ENCODE measurements around the gene ACOT2.
"Not testable (repeated sequence)": the region's sequence is repeated elsewhere in the genome, so short reads cannot be mapped to it uniquely, and the experiment has no call there.

ACOT2 gene, protein sequence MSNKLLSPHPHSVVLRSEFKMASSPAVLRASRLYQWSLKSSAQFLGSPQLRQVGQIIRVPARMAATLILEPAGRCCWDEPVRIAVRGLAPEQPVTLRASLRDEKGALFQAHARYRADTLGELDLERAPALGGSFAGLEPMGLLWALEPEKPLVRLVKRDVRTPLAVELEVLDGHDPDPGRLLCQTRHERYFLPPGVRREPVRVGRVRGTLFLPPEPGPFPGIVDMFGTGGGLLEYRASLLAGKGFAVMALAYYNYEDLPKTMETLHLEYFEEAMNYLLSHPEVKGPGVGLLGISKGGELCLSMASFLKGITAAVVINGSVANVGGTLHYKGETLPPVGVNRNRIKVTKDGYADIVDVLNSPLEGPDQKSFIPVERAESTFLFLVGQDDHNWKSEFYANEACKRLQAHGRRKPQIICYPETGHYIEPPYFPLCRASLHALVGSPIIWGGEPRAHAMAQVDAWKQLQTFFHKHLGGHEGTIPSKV

DNA sequence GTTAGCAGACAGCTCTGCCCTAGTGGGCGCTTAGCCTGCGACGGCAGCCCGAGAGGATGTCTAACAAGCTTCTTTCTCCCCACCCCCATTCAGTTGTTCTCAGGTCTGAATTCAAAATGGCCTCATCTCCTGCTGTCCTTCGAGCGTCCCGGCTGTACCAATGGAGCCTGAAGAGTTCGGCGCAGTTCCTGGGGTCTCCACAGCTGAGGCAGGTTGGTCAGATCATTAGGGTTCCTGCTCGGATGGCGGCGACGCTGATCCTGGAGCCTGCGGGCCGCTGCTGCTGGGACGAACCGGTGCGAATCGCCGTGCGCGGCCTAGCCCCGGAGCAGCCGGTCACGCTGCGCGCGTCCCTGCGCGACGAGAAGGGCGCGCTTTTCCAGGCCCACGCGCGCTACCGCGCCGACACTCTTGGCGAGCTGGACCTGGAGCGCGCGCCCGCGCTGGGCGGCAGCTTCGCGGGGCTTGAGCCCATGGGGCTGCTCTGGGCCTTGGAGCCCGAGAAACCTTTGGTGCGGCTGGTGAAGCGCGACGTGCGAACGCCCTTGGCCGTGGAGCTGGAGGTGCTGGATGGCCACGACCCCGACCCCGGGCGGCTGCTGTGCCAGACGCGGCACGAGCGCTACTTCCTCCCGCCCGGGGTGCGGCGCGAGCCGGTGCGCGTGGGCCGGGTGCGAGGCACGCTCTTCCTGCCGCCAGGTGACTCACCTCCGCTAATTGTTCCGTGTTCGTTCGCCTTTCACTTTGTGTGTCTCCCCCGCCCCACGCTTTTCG is at the start of gene ACOT2:
TSS of gene ACOT2 (plus strand) at position 29 of the 774 bp plus-strand sequence. CDS start at position 57, 28 bp downstream.
- Histone ChIP-seq H3K27ac (ENCODE audit: low read depth, low read length) (peak within 1 kb of the TSS; percentile 95), H3K9ac (ENCODE audit: low read length in 5 of 5) (peak within 1 kb of the TSS; percentile 59 to 84 (median 71)), H3K4me3 (ENCODE audit: low read depth in 1 of 5, low read length in 5 of 5) (peak within 1 kb of the TSS; percentile 50 to 91 (median 82)), H3K4me1 (ENCODE audit: control insufficient read depth in 5 of 5, insufficient read depth in 5 of 5, low read length in 5 of 5) (peaks cover 2 to 47% (median 35%) of the 10 kb centered on the region in 5 donors)
- H3K9me3 ChIP-seq (ENCODE audit: control insufficient read depth in 5 of 5, low read length in 5 of 5); H3K27me3 ChIP-seq (ENCODE audit: control insufficient read depth in 5 of 5, insufficient read depth in 4 of 5, low read length in 5 of 5); H3K36me3 ChIP-seq (ENCODE audit: control insufficient read depth in 5 of 5, insufficient read depth in 5 of 5, low read length in 5 of 5): not testable (repeated sequence)

DNA sequence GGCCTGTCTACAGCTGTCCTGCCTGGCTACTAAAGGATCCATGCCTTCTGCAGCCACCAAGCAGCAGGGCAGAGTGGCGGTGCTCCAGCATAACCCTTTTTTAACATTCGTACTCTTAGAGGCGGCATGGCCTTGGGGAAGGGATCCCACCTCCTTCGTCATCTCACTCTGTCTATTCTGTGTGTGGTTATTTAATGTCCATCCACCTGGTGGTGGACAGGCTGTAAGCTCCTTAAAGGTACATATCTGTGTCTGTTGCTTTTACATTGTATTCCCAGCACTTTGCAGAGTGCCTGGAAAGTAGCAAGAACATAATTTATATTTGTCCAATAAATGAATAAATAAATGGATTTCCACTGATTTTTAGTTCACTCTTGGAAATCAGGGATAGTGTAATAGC is 47.8 kb upstream of the ACOT2 start:
- Histone ChIP-seq H3K27me3 (ENCODE audit: control insufficient read depth in 5 of 5, insufficient read depth in 4 of 5, low read length in 5 of 5) (no peaks in the 10 kb centered on the region), H3K27ac (ENCODE audit: low read depth, low read length) (no peak overlapping the region), H3K4me1 (ENCODE audit: control insufficient read depth in 5 of 5, insufficient read depth in 5 of 5, low read length in 5 of 5) (peaks cover 0 to 14% (median 8%) of the 10 kb centered on the region in 5 donors), H3K9me3 (ENCODE audit: control insufficient read depth in 5 of 5, low read length in 5 of 5) (no peaks in the 10 kb centered on the region), H3K36me3 (ENCODE audit: control insufficient read depth in 5 of 5, insufficient read depth in 5 of 5, low read length in 5 of 5) (peaks cover 0 to 3% (median 0%) of the 10 kb centered on the region in 5 donors), H3K9ac (ENCODE audit: low read length in 5 of 5) (no peak overlapping the region), H3K4me3 (ENCODE audit: low read depth in 1 of 5, low read length in 5 of 5) (no peak overlapping the region)

DNA sequence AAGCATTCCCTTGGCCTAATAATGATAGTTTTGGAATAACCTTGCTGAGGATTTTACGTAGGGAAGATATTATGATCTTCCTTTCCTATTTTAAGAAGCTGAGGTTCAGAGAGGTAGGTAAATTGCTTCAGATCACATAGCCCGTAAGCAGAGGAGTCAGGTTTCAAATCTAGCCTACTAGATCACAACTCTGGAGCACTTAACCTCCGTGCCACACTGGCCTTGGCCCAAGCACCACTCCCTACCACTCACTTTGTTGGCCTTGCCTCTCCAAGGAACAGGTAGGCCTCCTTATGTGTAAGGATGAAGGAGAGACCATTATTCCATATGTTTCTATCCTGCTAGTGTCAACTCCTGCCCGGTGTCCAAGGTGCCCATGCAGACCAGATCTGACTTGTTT is 44.5 kb upstream of the ACOT2 start:
- H3K9ac ChIP-seq (ENCODE audit: low read length in 5 of 5) = no peak overlapping the region
- H3K4me1 ChIP-seq (ENCODE audit: control insufficient read depth in 5 of 5, insufficient read depth in 5 of 5, low read length in 5 of 5) = peaks cover 0 to 12% (median 8%) of the 10 kb centered on the region in 5 donors
- H3K4me3 ChIP-seq (ENCODE audit: low read depth in 1 of 5, low read length in 5 of 5) = no peak overlapping the region
- peaks cover 0 to 3% (median 0%) of the 10 kb centered on the region in 5 donors for H3K9me3 ChIP-seq (ENCODE audit: control insufficient read depth in 5 of 5, low read length in 5 of 5)
- H3K27me3 ChIP-seq (ENCODE audit: control insufficient read depth in 5 of 5, insufficient read depth in 4 of 5, low read length in 5 of 5) = no peaks in the 10 kb centered on the region
- no peak overlapping the region for H3K27ac ChIP-seq (ENCODE audit: low read depth, low read length)
- H3K36me3 ChIP-seq (ENCODE audit: control insufficient read depth in 5 of 5, insufficient read depth in 5 of 5, low read length in 5 of 5) = peaks cover 0 to 3% (median 0%) of the 10 kb centered on the region in 5 donors

DNA sequence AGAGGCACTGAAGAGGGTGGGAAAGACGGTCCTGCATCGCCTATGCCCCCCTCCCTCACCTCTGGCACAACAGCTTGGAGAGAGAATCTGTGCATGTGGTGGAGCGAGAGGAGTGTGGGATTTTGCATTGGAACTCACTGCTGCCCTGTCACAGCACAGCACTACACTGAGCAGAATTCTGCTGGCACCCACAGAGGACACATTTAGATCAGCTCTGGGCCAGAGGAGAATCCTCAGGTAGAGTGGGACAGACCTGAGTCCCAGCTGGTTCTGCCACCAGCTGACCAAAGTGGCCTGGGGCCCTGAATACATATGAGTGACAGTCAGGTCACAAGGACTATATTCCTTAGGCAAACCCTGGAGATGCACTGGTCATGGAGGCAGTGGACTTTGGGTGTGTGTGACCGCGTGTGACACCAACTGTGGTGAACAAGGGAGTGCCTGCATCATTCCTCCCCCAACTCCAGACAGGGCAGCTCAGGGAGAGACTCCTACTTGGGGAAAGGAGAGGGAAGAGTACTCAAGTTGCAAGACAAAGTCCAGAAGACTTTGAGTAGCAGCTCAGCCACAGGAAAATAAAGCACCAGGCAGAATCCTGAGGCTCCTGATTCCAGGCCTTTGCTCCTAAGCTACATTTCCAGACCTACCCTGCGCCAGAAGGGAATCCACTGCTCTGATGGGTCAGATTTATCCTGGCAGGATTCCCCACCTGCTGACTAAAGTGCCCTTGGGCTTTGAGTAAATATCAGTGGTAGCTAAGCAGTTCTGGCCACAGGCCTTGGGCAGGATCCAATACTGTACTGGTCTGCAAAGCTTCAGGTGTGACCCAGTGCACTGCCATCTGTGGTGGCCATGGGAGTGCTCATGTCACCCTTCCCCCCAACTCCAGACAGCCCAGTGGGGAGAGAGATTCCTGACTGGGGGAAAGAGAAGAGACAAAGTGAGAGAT is 42.7 kb upstream of the ACOT2 start:
- Histone ChIP-seq H3K36me3 (ENCODE audit: control insufficient read depth in 5 of 5, insufficient read depth in 5 of 5, low read length in 5 of 5) (peaks cover 0 to 3% (median 0%) of the 10 kb centered on the region in 5 donors), H3K9ac (ENCODE audit: low read length in 5 of 5) (no peak overlapping the region), H3K27me3 (ENCODE audit: control insufficient read depth in 5 of 5, insufficient read depth in 4 of 5, low read length in 5 of 5) (no peaks in the 10 kb centered on the region), H3K4me1 (ENCODE audit: control insufficient read depth in 5 of 5, insufficient read depth in 5 of 5, low read length in 5 of 5) (peaks cover 0 to under 1% (median 0%) of the 10 kb centered on the region in 5 donors), H3K9me3 (ENCODE audit: control insufficient read depth in 5 of 5, low read length in 5 of 5) (peaks cover 0 to 3% (median 0%) of the 10 kb centered on the region in 5 donors), H3K4me3 (ENCODE audit: low read depth in 1 of 5, low read length in 5 of 5) (no peak overlapping the region), H3K27ac (ENCODE audit: low read depth, low read length) (no peak overlapping the region)

DNA sequence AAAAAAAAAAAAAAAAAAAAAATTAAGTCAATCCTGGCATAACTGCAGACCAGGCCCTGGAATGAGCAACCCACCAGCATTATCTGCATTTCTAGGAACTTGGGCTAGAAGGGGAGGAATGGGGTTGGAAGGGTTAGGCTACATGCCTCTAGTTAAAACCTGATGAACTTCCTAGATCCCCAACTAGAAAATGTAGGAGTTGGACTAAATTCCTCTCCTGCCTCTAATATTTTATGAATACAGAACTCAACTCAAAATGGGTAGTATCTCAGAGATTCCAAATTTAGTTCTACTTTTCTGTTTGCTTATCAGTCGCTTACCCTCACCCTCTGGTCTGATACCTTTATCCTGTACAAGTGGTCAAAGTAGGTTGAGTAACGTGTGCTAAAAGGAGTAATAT is 39.7 kb upstream of the ACOT2 start:
- not testable (repeated sequence) for H3K9ac ChIP-seq (ENCODE audit: low read length in 5 of 5); H3K36me3 ChIP-seq (ENCODE audit: control insufficient read depth in 5 of 5, insufficient read depth in 5 of 5, low read length in 5 of 5); H3K27me3 ChIP-seq (ENCODE audit: control insufficient read depth in 5 of 5, insufficient read depth in 4 of 5, low read length in 5 of 5); H3K27ac ChIP-seq (ENCODE audit: low read depth, low read length); H3K4me3 ChIP-seq (ENCODE audit: low read depth in 1 of 5, low read length in 5 of 5); H3K4me1 ChIP-seq (ENCODE audit: control insufficient read depth in 5 of 5, insufficient read depth in 5 of 5, low read length in 5 of 5); H3K9me3 ChIP-seq (ENCODE audit: control insufficient read depth in 5 of 5, low read length in 5 of 5)

DNA sequence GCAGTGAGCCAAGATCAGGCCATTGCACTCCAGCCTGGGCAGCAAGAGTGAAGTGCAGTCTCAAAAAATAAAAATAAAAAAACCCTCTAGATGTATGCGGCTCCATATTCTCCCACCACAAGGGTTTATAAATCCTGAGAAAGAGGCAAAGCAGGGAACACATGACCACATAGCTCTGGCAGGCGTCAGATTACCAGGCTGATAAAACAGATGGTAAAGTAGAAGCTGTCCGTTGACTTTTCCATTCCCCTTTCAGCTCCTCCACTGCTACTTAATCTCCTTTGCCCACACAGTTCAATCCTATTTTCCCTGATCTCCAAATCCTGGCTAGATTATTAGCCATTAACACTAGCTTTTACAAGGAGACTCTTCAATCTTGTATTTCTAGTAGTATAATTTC is 37.0 kb upstream of the ACOT2 start:
- H3K27ac ChIP-seq (ENCODE audit: low read depth, low read length); H3K9me3 ChIP-seq (ENCODE audit: control insufficient read depth in 5 of 5, low read length in 5 of 5); H3K4me1 ChIP-seq (ENCODE audit: control insufficient read depth in 5 of 5, insufficient read depth in 5 of 5, low read length in 5 of 5); H3K9ac ChIP-seq (ENCODE audit: low read length in 5 of 5); H3K4me3 ChIP-seq (ENCODE audit: low read depth in 1 of 5, low read length in 5 of 5); H3K27me3 ChIP-seq (ENCODE audit: control insufficient read depth in 5 of 5, insufficient read depth in 4 of 5, low read length in 5 of 5); H3K36me3 ChIP-seq (ENCODE audit: control insufficient read depth in 5 of 5, insufficient read depth in 5 of 5, low read length in 5 of 5): not testable (repeated sequence)

DNA sequence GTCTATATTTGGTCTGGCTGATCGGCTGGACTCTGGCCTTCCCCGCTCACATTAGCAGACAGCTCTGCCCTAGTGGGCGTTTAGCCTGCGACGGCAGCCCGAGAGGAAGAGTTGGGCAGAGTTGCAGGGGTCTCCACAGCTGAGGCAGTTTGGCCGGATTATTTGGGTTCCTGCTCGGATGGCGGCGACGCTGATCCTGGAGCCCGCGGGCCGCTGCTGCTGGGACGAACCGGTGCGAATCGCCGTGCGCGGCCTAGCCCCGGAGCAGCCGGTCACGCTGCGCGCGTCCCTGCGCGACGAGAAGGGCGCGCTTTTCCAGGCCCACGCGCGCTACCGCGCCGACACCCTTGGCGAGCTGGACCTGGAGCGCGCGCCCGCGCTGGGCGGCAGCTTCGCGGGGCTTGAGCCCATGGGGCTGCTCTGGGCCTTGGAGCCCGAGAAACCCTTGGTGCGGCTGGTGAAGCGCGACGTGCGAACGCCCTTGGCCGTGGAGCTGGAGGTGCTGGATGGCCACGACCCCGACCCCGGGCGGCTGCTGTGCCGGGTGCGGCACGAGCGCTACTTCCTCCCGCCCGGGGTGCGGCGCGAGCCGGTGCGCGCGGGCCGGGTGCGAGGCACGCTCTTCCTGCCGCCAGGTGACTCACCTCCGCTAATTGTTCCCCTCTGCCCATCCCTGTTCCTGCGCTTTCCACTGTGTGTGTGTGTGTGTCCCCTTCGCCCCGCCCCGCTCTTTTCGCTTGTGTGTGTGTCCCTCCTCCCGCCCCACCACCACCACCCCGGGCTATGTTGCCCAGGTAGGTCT is 31.6 kb upstream of the ACOT2 start:
- H3K27ac ChIP-seq (ENCODE audit: low read depth, low read length); H3K9me3 ChIP-seq (ENCODE audit: control insufficient read depth in 5 of 5, low read length in 5 of 5); H3K36me3 ChIP-seq (ENCODE audit: control insufficient read depth in 5 of 5, insufficient read depth in 5 of 5, low read length in 5 of 5); H3K27me3 ChIP-seq (ENCODE audit: control insufficient read depth in 5 of 5, insufficient read depth in 4 of 5, low read length in 5 of 5): not testable (repeated sequence)
- Histone ChIP-seq H3K4me1 (ENCODE audit: control insufficient read depth in 5 of 5, insufficient read depth in 5 of 5, low read length in 5 of 5) (peaks cover 0 to 19% (median 0%) of the 10 kb centered on the region in 5 donors), H3K4me3 (ENCODE audit: low read depth in 1 of 5, low read length in 5 of 5) (peak overlapping the region in 4 of 5 donors; percentile 56 to 73 (median 66)), H3K9ac (ENCODE audit: low read length in 5 of 5) (peak overlapping the region in 3 of 5 donors; percentile 37 to 66 (median 56))

DNA sequence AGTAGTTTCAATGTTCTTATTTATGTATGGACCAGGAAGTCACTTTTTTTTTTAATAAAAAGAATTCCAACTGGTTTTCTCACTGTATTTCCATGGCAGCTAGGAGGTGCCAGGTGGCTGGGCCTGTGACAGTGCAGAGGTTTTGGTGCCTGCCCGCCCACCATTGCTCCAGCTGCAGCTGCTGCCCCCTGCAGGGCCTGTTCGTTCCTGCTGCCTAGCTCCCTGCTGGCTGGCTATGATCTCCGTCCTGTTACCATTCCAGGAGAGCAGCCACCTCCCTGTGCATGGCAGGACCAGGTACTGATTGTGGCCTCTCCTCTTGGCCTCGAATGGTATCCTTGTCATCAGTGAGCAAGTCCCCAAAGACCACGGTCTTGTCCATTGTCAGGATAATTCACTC is 30.0 kb upstream of the ACOT2 start:
- not testable (repeated sequence) for H3K9me3 ChIP-seq (ENCODE audit: control insufficient read depth in 5 of 5, low read length in 5 of 5); H3K27ac ChIP-seq (ENCODE audit: low read depth, low read length); H3K27me3 ChIP-seq (ENCODE audit: control insufficient read depth in 5 of 5, insufficient read depth in 4 of 5, low read length in 5 of 5); H3K36me3 ChIP-seq (ENCODE audit: control insufficient read depth in 5 of 5, insufficient read depth in 5 of 5, low read length in 5 of 5); H3K9ac ChIP-seq (ENCODE audit: low read length in 5 of 5)
- H3K4me3 ChIP-seq (ENCODE audit: low read depth in 1 of 5, low read length in 5 of 5) = peak overlapping the region in 1 of 5 donors; percentile 15
- peaks cover 0 to 19% (median 0%) of the 10 kb centered on the region in 5 donors for H3K4me1 ChIP-seq (ENCODE audit: control insufficient read depth in 5 of 5, insufficient read depth in 5 of 5, low read length in 5 of 5)

DNA sequence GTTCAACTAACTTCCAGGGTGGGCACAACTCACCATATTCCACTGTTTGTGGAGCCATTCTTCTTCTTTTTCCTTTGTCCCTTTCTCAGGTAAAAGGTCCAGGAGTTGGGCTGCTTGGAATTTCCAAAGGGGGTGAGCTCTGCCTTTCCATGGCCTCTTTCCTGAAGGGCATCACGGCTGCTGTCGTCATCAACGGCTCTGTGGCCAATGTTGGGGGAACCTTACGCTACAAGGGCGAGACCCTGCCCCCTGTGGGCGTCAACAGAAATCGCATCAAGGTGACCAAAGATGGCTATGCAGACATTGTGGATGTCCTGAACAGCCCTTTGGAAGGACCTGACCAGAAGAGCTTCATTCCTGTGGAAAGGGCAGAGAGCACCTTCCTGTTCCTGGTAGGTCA is 26.1 kb upstream of the ACOT2 start:
- not testable (repeated sequence) for H3K9me3 ChIP-seq (ENCODE audit: control insufficient read depth in 5 of 5, low read length in 5 of 5); H3K4me3 ChIP-seq (ENCODE audit: low read depth in 1 of 5, low read length in 5 of 5); H3K27ac ChIP-seq (ENCODE audit: low read depth, low read length); H3K9ac ChIP-seq (ENCODE audit: low read length in 5 of 5); H3K4me1 ChIP-seq (ENCODE audit: control insufficient read depth in 5 of 5, insufficient read depth in 5 of 5, low read length in 5 of 5); H3K27me3 ChIP-seq (ENCODE audit: control insufficient read depth in 5 of 5, insufficient read depth in 4 of 5, low read length in 5 of 5); H3K36me3 ChIP-seq (ENCODE audit: control insufficient read depth in 5 of 5, insufficient read depth in 5 of 5, low read length in 5 of 5)
